GM18858 (cell line): ENCODE data around the gene TRPM3.

ENCODE experiments used
- ATAC-seq: cut with Tn5 transposase; IDR thresholded peaks from one replicate; pipeline ENCODE4 v1.9.1; 2021; ENCODE audit not compliant: unreplicated experiment

The TRPM3 gene

DNA sequence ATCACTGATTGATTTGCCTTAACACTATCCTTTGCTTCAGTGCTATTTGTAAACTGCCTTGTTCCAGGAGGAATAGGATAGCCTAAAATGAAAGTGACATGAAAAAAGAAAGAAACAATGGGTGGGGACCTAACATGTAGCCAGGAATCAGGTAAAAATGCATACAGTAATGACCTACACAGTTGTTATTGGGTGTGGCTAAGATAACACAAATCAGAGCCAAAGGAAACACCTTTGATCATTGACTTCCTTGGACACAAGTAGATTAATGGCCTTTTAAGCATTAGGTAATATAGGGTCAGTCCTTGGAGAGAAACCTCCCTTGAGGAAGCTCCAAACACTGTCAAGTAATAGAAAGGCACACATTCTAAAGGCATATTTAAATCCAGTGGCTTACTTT, 220.4 kb downstream of the TRPM3 start:
- no peak for ATAC-seq

DNA sequence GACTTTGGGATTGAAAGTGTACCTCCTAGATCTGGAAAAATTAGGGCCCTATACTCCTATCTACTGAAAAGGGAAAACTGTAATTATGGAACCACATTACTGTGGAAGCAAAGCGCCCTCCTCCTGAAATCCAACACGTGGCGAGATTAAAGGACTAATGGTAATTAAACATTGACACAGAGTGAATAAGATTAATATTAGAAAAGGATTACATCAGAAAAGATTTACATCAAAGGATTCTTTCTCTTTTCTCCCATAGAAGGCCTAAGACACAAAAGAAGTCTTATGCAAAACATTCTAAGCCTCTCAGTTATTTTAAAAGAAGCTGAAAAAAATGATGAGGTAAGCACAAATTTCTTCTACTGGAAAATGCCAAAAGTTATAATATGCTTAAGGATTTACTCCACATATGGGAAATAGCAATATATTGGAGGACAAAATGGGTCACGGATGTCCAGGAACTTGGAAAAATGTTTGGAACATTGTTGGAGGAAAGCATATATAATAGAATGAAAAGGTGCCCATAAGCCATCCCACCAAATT, 227.8 kb downstream of the TRPM3 start:
- ATAC-seq: no peak

DNA sequence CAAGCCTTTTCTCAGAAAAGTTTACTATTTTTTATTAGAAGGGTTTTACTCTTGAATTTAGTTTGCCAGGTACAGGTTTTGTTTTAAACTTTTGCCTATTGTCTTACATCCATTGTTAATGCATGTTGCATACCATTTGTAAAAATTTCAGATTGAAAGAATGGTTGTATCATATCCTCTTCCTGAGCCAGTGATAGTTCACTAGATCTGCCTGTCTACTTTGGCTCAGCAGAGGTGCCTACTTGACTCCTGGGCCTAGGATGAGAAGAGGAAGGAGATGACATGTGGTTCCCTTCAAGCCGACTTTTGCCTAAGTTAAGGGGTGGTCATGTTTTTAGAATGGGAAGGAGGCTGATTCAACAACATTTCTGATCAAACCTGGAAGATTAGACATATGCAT, 232.9 kb downstream of the TRPM3 start:
- no peak for ATAC-seq

DNA sequence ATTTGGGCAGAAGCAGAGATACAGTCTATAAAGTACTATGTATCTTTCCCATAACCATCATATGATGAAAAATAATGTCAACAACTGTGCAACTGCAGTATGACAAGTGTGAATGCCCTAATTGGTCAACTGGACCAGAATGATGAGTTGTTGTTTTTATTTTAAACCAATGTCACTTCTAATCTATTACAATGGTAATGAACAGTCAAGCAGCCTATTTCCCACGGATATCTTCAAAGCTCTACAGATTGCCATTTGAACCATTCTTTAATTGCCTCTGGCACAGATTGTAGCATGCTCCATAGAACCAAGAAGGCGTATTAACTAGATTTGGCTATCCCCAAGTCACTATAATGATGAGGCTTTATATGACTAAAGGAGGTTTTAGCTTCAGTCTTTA, 233.6 kb downstream of the TRPM3 start:
- no peak for ATAC-seq

DNA sequence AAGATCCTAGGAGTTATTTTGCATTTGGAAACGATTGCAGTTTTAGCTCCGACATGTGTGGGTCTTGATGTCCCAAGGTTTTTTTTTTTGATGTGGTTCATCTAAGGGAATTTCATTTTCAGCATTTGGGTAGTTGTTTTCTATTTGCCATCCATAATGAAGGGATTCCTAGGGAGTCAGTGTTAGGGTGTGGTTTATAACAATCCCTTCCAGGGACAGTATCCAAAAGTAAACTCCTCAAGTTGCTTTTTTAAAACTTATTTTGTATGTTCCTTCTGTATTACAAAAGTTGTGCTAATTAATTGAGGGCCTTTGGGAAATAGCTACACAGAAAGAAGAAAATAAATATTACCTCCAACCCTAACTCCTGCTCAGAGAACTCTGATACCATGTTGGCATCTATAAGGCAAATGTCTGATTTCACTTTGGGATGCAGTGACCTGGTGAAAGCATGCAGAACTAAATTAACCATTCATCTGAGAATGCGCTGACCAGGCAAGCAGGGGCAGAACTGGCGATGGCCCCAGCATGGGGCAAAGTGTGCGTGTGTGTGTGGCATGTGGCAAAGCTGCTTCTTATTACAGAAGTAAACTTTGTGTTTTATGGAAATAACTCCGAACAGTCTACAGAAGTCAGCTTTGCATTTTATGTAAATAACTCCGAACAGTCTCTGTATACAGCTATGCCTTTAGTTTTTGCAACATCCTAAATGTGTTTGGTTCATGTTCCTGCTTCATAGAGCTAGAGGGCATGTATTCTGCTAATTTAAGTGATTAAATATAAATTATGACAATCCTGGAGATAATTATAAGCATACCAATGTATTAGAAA, 237.2 kb downstream of the TRPM3 start:
- ATAC-seq: no peak

DNA sequence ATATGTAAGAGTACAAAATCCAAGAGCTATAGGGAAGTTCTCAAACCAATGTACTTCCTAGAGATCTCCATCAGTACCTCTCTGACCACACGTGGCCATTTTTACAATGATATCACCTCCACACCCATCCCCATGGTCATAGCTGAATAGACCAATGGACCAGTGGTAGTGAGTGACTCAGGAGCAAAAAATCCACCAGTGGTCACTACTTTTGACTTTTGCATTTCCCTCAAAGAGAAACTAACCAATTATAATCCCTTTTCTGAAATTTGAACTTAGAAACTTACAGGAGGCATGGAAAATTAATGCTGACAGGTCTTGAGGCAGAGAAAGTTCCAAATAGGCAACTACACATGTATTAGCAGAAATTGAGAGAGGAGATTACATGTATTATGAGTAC, 238.4 kb downstream of the TRPM3 start:
- ATAC-seq: no peak

DNA sequence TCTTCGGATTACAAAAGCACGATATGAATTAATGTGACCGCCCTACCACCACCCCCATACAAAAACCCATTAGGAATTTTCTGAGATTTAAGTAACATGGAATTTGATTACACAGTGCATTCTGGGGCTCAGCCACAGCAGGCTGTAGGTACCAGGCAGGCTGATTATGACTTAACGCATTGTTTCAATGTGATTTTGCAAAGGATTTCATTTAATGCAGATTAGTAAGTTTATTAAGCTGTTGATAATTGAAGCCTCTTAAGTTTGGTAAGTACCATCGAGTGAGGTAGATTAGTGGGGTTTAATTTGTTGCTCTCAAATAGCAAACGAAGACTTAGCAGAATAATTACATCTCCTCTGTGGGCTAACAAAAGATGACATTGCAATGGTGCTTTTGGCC, 240.1 kb downstream of the TRPM3 start:
- ATAC-seq: no peak

DNA sequence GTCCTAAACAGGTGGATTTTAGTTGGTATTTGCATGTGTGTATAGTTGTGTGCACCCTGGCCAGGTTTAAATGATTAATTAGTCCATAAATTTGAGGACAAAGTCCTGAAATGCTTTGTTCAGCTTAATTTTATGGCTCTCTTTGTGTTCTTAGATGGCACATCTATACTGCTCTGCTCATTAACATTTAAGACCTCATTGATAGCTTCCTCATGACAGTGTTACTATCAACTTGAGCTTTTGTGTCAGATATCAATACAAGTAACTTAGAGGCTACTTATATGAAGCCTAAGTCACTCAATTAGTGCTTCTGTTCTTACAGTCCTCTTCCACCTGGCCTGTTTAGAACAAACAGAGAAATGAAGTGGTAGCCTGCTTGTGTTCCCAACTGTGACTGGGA, 240.9 kb downstream of the TRPM3 start:
- ATAC-seq: no peak

DNA sequence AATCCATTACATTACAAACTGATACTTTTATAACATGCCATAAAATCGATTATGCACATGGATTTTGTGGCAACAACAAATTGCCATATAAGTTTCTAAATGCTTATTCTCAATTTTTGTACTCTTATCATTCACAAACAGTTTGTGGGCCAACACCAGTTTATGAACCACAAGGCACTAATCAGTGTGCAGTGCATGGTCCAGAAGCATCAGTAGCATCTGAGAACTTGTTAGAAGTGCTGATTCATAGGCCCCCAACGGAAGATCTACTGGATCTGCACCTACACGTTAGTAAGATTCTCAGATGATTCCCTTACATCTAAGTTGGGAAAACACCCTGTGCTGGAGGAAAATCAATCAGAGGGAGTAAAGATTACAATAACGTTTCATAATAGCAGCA, 242.8 kb downstream of the TRPM3 start:
- ATAC-seq: no peak

DNA sequence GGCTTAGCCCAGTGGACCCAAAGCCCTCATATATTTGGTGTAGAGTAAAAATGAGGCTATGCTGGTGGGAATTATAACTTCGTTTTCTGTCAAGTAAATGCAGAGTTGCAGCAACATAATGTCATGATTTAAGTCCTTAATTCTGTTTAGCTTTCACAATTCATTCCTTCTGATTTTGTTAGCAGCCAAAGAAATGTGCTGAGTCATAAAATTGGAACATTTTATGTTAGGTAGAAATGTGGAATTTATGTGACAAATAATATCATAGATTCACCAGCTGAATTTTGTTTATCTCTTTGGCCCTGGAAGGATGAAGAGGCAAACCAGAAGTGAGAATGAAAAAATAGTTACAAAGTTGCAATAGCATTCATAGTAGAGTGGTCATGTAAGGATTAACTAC, 247.0 kb downstream of the TRPM3 start:
- ATAC-seq: no peak

DNA sequence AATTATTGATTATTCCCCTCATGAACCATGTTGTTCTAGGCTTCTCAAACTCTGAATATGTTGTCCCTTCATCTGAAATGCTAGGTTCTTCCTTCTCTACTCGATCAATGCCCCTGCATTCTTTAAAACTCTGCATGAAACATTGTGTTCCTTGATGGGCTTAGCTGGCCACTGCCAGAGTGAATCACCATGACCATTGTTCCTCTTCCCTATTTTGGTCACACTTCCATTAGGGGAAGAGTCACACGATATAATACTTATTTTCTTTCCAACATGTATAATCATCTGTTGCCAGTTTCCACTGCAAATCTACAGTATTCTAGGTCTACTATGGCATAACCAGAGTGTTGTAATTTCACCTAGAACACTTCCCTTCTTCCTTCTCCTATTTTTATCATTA, 247.9 kb downstream of the TRPM3 start:
- no peak for ATAC-seq

DNA sequence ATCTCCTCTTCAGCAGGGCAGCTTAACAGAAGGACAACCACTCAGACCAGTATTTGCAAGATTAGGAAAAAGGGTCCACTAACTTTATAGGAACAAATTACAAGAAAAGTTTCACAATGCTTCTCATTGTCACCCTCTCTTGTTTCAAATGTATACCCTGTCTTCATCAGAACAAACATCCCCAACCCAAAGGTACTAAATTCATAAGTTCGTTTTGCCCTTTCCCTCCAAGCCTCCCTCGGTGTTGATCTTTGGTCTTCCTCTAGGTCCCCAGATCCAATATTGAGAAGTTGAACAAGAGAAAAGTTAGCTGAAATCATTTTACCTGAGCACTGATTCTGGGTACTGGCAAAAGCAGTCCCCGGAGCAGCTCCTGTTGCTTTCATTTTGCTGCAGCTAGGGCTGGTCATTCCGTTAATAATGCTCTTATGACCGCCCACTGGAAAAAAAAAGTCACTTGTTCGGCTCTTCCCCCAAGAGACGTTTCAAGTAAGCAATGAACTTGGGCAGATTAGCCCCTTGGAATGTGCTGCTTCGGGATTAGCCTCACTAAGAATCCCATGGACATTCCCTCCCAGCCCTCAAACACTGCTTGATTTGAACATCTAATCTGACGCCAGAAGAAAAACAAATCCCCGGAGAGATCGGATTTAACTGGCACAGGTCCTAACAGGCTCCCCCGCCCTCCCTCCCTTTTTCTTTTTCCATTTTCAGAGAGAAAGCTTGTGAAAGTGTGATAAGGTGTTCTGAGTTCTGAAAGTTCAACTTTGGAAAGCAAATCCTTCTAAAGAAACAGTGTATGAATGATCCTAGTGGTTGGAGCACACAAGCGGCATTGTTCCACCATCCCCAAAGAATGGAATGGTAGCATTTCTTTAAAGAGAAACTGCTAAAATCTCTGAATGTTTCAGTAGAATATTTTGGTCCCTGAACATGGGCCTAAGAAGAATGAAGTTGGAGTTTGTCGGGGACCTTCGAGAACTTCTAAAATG, 252.5 kb downstream of the TRPM3 start:
- no peak for ATAC-seq

DNA sequence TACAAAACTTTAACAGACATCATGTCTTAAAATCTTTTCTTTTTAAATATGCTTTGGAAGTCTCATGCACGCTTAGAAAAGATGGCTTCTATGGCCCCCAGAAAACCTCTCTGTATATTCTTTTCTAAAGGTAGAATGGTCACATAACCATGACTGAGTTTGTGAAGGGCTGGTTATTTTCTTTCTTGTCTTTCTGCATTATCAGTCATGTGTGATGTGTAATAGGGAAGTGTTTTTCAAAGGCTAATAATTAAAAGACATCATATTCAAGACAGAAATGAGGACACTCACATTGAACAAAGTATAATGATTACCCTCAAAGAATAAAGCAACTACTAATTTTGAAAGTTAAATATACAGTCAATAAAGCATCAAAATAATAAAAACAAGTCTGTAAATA, 253.4 kb downstream of the TRPM3 start:
- ATAC-seq: no peak

DNA sequence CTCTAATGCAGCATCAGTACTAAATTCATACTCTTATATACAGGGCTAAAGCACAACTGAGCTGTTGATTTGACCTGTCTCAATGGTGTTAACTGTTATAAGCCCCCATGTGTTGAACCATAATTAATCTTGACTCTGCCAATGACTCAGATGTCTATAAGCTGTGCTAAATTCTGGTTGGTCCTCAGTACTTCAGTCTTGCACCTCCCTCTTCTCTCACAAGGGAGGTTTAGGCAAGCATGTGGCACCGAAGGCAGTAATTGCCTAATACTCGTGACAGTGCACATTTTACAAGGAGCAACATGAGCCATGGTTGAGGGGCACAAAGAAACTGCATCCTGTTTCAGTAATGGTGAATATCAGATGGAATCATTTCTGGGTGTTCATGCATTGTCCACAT, 255.9 kb downstream of the TRPM3 start:
- no peak for ATAC-seq

DNA sequence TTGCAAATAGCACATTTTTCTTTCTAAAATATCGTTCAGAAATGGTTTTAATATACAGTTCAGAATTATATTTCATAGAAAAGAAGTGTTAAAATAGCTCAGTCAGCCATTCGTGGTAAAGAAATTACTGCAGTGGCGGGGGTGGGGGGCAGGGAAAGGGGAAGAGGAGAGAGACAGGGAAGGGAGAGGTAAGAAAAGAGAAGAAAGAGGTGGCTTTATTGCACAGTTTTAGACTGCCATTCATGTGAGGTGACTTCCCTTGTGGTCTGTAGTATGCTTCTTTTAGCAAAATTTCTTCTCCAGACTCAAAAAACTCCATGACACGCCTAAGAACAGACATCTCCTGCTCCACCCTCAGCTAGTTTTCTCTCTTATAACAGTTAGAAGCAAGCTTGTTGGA, 259.6 kb downstream of the TRPM3 start:
- no peak for ATAC-seq

DNA sequence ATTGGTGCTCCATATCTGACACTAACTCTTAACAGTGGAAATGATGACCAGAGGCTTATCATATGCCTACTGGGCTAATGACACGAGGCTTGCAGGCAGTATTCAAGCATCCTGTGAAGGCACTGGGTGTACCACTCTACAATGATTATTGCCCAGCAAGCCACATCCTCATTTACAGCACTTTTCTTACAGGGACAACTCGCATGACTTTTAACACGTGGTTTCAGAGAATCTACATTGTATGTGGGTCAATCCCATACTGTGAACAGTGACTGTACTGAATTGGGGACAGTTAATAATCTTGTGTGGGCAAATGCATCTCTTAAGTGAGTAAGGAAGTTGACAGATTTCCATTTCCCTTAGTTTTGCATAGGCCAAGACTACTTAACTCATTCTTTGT, 260.0 kb downstream of the TRPM3 start:
- ATAC-seq: no peak

DNA sequence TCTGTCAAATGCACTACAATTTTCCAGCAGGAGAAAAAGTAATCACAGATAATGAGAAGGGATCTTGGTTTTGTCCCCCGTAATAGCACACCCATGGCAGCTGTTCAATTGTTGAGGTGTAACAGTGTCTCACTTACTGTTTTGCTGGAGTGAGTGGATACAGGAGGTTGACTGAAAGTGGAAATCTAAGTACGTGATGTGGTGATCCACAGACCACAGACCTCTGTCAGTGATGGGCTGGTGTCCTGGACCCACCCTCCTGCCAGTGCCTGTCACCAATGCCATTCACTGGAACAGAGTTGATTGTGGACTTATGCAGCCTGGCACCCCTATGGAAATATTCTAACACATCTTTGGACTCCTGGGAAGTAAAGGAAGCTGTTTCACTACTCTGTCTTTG, 261.7 kb downstream of the TRPM3 start:
- no peak for ATAC-seq

DNA sequence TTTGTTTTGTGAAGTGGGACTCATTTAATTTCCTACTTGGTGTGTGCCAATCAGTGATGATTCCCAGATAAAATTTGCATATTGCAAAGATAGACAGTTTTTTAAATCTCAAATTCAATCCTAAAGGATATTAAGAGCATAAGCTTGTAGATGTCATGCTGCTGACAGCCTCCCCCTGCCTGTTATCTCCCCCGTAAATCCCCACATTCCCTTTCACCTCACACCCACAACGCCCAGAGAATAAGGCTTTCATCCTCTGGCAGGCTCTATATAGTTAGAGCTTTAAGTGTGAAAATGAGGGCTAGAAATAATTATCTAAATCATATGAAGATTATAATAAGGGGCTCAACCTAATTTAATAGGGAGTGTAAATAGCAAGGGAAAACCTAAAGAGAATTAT, 265.0 kb downstream of the TRPM3 start:
- no peak for ATAC-seq

DNA sequence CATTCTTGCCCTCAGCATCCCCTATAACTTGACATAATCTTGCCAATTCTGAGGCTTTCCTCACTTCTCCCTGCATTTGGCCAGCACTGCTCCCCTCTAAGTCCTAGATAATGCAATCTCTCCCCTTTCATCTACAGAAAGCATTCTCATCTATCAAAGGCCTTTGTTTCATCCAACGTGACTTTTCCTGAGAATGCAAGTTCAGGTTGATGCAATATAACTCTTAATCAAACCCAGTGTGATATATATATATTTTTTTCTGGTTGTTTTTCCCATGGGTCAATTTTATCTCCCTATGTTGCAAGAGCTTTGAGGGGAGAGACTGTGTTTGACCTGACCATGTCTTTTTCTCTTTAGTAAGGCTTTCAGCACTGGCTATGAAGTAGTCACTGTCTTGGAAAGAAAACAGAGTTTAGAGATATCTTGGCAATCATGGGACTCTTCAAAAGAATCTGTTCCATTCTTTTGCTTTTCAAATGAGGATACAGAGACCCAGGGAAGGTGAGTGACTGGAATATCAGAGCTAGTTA, 268.6 kb downstream of the TRPM3 start:
- ATAC-seq: no peak

DNA sequence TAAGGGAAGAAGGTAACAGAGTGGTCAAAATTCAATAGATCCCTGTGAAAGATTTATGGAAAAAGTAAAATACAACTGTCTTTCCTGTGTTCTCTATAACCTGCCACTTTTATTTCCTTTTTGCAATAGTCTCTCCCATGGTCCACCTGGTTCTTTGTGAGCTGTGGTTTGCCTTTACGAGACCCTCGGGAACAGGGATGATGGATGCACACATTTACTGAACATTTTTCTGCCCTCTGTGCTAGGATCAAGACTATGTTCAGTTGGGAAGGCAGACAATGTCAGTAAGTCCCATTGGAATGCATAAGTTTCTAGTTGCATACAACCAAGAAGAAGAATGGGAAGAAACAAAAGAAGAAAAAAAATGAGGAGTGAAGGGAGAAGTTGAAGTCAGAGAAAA, 281.2 kb downstream of the TRPM3 start:
- ATAC-seq: no peak

DNA sequence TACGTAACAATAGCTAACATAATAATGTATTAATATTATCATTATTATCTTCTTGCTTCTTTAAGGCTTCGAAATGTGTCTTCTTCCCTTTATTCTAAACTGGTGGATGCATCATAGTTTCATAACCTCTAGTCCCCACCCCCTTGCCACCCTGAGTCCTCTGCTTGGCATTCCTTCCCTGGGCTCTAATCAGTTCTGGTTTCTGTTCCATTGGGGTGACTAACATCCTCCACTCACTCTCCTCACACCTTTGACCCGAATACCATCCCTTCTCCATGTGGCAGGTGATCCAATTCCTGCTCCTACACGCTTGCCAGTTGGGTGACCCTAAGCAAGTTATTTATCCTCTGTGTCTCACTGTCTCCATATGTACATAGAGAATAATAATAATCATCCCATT, 286.1 kb downstream of the TRPM3 start:
- ATAC-seq: no peak

DNA sequence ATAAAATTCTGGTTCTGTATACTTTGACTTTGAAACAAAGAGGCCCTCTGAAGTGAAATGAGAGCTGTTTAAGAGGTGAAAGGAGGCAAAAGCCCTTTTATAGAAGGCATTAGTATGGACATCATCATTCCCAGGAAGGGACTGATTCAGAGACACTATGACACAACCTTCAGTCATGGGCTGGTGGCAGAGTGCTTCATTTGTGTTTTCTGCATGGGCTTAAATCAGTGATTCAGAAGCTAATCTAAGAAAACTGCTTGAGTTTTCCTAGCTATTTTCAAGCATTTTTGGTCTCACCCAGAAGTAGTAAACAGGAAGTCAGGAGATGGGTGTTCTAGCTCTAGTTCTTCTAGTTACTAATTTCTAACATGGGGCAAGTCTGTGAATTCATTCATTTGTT, 288.9 kb downstream of the TRPM3 start:
- ATAC-seq: no peak
